HS-27A (cell line): ENCODE results near the gene CMC2.

ENCODE experiments used
- DNase-seq: peaks from one replicate; pipeline ENCODE4 v3.0.0-alpha.2; 2012; ENCODE audit warnings: low read depth, missing footprints

Gene CMC2

GRCh38 chr16:81006813-81007695, at the start of gene CMC2, which contains the start of gene CENPN:
CMC2 (minus strand) TSS chr16:81006885; CDS start chr16:80997394, 9,491 bp downstream.
CENPN (plus strand) TSS chr16:81007214; CDS start chr16:81011940, 4,726 bp downstream.
- peak; percentile 98 for DNase-seq

DNA sequence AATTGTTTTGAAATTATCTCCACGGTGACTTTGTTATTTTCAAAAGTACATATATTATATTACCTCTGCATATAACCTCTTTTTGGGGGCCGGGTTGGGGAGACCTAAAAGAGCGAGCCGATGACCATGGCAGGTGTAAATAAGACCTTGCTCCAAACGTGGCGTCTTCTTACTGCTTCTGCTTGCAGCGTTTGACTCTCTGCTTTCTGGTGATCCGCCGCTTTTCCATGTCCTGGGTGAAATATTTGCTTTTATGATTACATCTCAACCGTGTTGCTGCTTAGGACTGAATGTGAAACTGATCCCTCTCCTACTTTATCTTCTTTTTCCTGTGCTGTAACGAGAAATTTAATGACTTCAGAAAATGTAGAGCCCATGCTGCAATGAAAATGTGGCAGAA, 47.1 kb upstream of the CMC2 start:
- no peak for DNase-seq

DNA sequence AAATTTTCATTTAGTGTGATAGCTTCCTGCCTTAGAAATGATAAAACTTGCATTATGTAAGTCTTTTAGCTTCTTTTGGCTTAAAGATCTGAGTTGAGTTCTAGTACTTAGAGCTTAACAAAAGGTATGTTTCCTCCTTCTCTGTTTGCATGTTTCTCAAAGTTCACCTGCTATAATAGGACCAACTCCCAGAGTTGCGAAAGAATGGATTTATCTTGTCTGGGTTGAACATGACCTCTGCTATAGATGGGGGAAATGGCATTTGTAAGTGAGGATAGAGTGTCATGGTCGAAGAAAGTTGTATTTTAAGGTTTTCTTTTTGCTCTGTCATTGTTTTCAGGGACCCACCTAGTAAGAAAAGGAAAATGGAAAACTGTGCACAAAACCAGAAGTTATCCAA, 36.1 kb upstream of the CMC2 start:
- no peak for DNase-seq

DNA sequence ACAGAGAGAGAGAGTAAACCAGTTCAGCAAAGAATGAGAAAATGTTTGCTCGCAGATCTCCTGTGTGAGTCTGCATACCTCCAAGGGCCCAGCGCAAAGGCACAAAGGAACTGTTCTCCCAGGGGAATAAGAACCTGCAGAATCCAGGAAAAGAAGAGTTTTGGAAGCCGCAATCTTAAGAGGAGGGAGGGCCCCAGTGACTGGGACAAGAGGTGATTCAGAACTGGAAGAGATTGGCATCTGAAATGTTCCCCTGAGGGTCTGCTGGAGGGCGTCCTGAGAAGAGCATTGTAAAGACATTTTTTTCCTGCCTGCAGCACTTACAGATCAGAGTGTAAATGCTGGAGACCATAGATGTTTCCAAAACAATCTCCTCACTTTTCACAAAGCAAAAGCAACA, 35.0 kb upstream of the CMC2 start:
- no peak for DNase-seq

DNA sequence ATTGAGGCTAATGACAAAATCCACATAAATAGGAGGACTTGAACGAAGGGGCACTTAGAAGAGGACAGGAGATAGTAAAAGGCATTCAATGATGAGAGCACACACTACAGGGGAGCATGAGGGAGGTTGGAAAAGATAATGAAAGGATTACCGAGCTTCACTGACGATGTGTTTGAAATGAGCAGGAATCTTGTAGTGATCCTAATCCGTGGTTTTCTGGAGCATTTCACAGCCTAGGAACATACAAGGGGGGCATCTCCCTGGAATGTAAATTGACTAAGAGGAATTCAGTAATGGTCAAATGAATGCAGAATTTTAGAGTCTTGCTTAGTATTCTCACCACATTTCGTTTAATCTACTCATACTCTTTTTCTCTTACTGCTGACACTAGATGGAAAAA, 34.2 kb upstream of the CMC2 start:
- DNase-seq = no peak

DNA sequence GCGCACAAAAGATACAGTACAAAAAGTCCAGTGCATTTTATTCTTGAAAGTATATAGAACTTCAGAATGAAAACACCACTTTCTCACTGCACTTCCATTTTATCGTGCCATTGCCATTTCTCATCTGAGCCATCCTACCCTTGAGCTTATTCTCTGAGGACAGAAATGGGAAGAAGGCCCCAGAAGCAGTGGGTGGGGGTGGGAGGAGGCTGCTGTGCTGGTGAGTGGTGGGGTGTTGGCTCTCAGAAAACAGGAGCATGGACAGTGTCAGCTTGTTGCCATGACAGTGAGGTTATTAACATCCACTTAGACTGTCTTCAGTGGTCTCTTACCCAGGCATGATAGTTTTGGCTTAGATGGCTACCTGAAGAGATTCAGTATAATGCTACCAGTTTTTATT, 33.4 kb upstream of the CMC2 start:
- DNase-seq = no peak

DNA sequence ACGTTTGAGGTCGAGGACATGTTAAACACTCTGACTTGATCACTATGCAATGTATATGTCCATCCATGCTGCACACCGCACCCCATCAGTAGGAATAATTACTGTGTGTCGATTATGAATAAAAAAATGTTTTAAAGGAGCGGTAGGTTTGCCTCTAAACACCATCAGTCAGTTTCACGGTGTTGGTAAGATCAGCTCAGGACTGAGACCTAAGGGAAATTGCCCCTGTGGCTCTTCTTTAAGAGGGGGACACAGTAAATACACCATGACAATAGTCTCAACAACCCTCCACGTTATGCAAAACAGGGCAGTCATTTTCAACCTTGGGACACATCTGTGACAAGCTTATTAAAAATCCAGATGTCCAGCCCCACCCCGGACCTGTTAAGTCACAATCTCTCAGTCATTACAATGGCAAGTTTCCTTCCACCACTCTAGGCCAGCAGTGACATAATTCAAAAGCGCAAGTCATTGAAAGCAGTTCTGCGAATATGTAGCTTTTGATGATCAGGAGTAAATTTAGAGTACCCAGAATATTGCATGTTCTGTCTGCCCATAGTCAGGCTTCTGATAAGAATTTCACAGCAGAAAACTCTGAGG, 30.2 kb upstream of the CMC2 start:
- DNase-seq = no peak

DNA sequence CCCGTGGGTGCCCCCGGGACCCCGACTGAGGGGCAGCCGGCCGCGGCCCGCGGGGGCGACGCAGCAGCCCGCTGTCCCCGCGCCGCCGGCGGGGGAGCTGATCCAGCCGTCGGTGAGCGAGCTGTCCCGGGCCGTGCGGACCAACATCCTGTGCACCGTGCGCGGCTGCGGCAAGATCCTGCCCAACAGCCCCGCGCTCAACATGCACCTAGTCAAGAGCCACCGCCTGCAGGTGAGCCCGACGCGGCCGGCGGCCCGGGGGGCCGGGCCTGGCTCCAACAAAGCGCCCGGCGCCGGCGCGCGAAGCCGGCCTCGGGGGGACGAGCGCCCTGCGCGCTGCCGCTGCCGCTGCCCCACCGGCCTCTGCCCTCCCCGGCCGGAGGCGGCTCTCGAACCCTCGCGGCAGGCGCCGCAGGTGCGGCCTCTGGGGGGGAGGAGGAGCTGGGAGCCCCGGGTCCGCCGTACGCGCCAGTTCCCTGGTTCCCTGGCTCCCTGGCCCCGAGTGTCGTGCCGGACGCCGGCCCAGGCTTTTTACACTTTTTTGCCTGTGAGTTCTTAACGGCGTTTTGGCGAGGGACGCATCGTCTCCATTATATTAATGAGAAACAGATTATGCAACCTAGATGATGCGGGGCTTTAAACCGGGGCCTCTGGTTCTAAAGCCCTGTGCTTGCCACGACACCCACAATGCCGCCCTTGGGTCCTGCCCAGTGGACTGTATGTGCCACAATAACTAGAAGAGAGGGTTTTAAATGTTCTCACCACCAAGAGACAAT, 29.5 kb upstream of the CMC2 start:
- no peak for DNase-seq

DNA sequence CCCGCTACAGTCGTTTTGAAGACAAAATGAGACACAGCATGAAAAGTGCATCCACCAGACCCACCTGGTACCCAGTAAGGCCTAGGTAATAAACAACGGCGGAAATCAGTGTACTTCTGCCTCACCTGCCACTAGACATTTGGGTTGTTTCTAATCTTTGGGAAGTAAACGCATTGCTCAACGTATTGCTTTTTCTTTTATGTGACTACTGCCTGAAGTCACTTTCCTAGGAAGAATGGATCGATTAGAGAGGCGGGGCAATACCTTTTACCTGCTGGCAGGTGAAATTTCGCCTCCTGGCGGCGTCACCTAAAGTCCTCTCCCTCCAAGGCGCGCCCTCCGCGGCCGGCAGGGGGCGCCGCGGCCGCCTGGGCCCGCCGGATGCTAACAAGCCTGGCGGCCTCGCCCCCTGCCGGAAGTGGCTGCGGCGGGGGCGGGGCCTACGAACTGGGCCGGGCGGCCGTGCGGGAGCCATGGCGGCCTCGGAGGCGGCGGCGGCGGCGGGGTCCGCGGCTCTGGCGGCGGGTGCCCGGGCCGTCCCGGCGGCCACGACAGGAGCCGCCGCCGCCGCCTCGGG, 28.8 kb upstream of the CMC2 start, which contains the start of gene ATMIN:
Gene ATMIN, plus strand, starts transcription at position 445 of the 577 bp plus-strand sequence. Its CDS starts 29 bp downstream, at position 474.
- peak; percentile 36 for DNase-seq

DNA sequence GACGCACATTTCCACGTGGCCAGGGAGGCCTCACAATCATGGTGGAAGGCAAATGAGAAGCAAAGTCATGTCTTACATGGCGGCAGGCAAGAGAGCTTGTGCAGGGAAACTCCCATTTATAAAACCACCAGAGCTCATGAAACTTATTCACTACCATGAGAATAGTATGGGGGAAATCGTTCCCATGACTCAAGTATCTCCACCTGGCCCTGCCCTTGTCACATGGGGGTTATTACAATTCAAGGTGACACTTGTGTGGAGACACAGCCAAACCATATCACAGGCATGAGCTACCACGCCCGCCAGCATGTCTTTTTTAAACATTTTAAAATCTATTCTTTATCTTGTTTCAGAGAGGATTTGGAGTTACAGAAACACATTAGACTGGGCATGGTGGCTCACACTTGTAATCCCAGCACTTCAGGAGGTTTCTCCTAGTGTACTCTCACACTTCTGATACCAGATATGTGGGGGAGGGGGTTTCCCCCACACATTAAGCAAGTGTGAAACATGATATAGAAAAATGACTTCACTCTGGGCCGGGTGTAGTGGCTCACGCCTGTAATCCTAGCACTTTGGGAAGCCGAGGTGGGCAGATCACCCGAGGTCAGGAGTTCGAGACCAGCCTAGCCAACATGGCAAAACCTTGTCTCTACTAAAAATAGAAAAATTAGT, 23.4 kb upstream of the CMC2 start:
- no peak for DNase-seq

DNA sequence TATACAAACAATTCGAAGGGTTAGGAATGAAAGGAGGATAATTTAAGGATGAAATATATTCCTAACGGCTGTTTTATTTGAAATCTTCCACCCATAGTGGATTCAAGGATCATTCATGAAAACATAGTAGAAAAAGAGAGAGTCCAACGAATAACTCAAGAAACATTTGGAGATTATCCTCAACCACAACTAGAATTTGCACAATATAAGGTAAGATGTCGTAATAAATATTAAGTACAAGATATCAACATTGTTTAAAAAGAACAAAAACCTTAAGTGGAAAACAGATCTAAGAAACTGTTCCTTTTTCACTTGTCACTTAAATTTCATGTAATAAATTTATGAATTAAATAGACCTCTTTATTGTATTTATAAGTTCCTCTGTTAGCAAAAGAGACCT, 19.7 kb upstream of the CMC2 start:
- no peak for DNase-seq

DNA sequence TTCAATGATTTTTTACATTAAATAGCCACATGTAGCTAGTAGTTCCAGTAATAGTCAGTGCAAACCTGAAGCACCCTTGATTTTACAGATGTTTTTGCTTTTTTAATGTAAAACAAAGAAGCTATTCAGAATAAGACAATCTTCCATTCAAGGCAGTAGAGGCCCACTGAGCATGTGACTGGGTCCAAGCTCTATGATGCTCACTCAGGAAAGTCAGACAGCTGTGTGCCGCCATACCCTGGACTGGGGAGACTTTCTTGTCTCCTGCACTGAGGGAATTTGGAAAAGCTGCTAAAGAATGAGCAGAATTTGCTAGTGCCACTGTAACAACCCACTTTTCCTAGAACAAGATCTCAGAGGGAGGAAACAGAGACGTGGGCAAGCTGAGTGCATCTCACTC, 11.8 kb upstream of the CMC2 start:
- no peak for DNase-seq

DNA sequence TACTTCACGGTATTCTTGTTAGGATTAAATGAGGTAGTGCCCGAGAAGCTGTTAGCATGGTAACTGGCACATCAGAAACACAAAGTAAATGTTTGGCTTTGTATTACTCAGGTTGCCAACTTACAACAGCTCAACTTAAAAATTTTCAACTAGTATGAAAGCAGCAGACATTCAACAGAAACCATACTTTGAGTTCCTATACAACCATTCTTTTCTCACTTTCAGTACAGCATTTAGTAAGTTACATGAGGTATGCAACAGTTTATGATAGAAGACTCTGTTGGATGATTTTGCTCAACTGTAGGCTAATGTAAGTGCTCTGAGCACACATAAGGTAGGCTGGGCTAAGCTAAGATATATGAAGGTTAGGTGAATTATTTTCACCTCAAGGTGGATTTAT, 8.0 kb upstream of the CMC2 start:
- no peak for DNase-seq

DNA sequence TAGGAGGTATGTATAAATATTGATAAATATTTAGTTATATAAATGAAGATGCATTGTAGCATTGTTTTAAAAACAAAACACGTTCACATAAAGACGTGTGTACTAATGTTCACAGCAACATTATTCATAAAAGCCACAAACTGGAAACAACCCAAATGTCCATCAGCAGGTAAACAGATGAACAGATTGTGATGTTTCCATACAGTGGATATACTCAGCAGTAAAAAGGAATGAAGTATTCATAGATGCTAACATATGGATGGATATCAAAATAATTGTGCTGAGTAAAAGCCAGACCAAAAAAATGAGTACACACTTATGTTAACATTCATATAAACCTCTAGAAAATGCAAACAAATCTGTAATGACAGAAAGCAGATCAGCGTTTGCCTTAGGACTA, 6.3 kb upstream of the CMC2 start:
- no peak for DNase-seq

DNA sequence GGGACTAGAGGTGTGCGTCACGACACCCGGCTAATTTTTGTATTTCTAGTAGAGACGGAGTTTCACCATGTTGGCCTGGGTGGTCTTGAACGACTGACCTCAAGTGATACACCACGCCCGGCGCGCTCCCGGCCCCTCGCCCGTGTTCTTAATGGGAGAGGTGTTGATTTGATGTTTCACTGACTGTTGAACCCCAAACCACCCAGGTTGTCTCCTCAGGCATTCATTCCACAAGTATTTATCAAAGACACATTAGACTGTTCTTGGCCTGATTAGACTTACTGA, 1.8 kb upstream of the CMC2 start:
- DNase-seq = no peak

GRCh38 chr16:81006211-81006812, 373 bp downstream of the CMC2 start:
- no peak for DNase-seq

- DNase-seq = no peak
These were observed 999 bp downstream of the CMC2 start for GRCh38 chr16:81005610-81006161.

GRCh38 chr16:81004646-81005353, 1.9 kb downstream of the CMC2 start:
- DNase-seq = no peak

- DNase-seq = no peak
These were observed 2.9 kb downstream of the CMC2 start for GRCh38 chr16:81003610-81004460.

- DNase-seq = no peak
These were observed 3.6 kb downstream of the CMC2 start for GRCh38 chr16:81003064-81003463.
